Sigmoid colon (tissue), 7 donors: Measurements from ENCODE around the gene TRMT2A. TPM values are rescaled to one million over a fixed set of nuclear protein-coding genes. Genes with fewer than 3 reads are reported as not detected.
A peak's percentile ranks its signal among the peaks of the same experiment; 100 is the strongest.

Experiments used
- DNase-seq: peaks from one replicate; pipeline ENCODE4 v3.0.0-alpha.2; 2019
- H3K27ac ChIP-seq, 4 donors: fragments of 200-600 bp; sonication (generic); one replicate each; pipeline ENCODE4 v1.5.1; 2016 to 2019; ENCODE audit warnings: mild to moderate bottlenecking in 1 of 4
- H3K27me3 ChIP-seq, 3 donors: fragments of 200-600 bp; sonication (generic); one replicate each; pipeline ENCODE4 v1.5.1; 2019; ENCODE audit warnings: mild to moderate bottlenecking in 1 of 3
- H3K36me3 ChIP-seq, 4 donors: fragments of 200-600 bp; sonication (generic); one replicate each; pipeline ENCODE4 v1.5.1; 2016 to 2019
- H3K4me1 ChIP-seq, 4 donors: fragments of 200-600 bp; sonication (generic); one replicate each; pipeline ENCODE4 v1.5.1; 2017 to 2019
- H3K4me3 ChIP-seq, 4 donors: fragments of 200-600 bp; sonication (generic); one replicate each; pipeline ENCODE4 v1.5.1; 2017 to 2019; ENCODE audit warnings: mild to moderate bottlenecking in 2 of 4, moderate library complexity in 1 of 4
- H3K9me3 ChIP-seq, 4 donors: fragments of 200-600 bp in 3 of 4; sonication (generic) in 3 of 4; one replicate each; pipeline versions ENCODE4 v1.5.1 to v1.6.1; 2013 to 2019
- EP300 ChIP-seq, 4 donors: sonication (generic); formaldehyde crosslinking; IDR thresholded peaks; one replicate each; pipeline ENCODE4 v1.6.1; 2017; ENCODE audit warnings: antibody characterized with exemption in 4 of 4
- POLR2A ChIP-seq, 2 donors: fragments of 450-650 bp; IDR thresholded peaks; one replicate each; pipeline ENCODE4 v1.6.1; 2016; ENCODE audit warnings: antibody characterized with exemption in 2 of 2, mild to moderate bottlenecking in 2 of 2, moderate library complexity in 2 of 2
- POLR2AphosphoS5 ChIP-seq, 4 donors: sonication (generic); formaldehyde crosslinking; IDR thresholded peaks; one replicate each; pipeline ENCODE4 v1.6.1; 2017; ENCODE audit warnings: antibody characterized with exemption in 4 of 4
- WGBS, 2 donors: extraction: QIAGEN DNeasy Blood & Tissue Kit; methylation state at CpG; one replicate each; pipeline ENCODE4 v1.1.7; 2013; 5-methylcytosine and 5-hydroxymethylcytosine counted together
- intact Hi-C: fragments of 100-400 bp; cut with DNase I; formaldehyde crosslinking; loops from one replicate; pipeline ENCODE4 v1.15.1; 2023
- polyA plus RNA-seq, 3 donors: library from polyadenylated mRNA; stranded (reverse); fragments of 200-250 nt; gene quantifications; one replicate each; pipeline ENCODE4 v1.2.3, GENCODE V29; 2013
- total RNA-seq, 4 donors: library from RNA; depleted of rRNA; stranded (reverse); fragments of >200 nt; gene quantifications; one replicate each; pipeline ENCODE4 v1.1.0, GENCODE V29; 2016
- TF ChIP-seq, protein P1 (sequence below), 4 experiments: fragments of 450-650 bp in 3 of 4; fragments of 200-600 bp in 1 of 4; IDR thresholded peaks; one replicate each; pipeline ENCODE4 v1.5.1; 2016 to 2019; ENCODE audit warnings: antibody characterized with exemption in 4 of 4, mild to moderate bottlenecking in 3 of 4, moderate library complexity in 2 of 4
- donor health status: healthy with polysubstance abuse.
- donor health status: Bipolar disorder and iron deficiency.
- donor health status: healthy.

Gene TRMT2A
- total and polyA plus RNA-seq, 7 donors: 8.6 to 55.1 (median 43.7) TPM

- intact Hi-C loops: loop anchor here (5.0 to 10.0 kb wide), 3 partner anchors 50 to 278 kb away; partner anchors contain the start of genes DGCR8, GNB1L, RTL10 and TANGO2
- Histone ChIP-seq H3K27me3 (no peaks in the 10 kb centered on the region), H3K36me3 (peaks cover 0 to 3% (median 0%) of the 10 kb centered on the region in 4 donors), H3K4me3 (peak overlapping the region; percentile 74 to 100 (median 86)), H3K27ac (peak overlapping the region in 3 of 4 donors; percentile 71 to 99 (median 99)), H3K9me3 (no peaks in the 10 kb centered on the region), H3K4me1 (peaks cover 0 to 66% (median 59%) of the 10 kb centered on the region in 4 donors)
- 66 to 74% methylated on average over 16 of the region's 16 CpGs for WGBS, 2 donors
- TF ChIP-seq POLR2A (IDR thresholded peaks at IDR 0.05) (no peak), EP300 (IDR thresholded peaks at IDR 0.05) (no peak), POLR2AphosphoS5 (IDR thresholded peaks at IDR 0.05) (no peak)
- TF ChIP-seq, protein P1, sequence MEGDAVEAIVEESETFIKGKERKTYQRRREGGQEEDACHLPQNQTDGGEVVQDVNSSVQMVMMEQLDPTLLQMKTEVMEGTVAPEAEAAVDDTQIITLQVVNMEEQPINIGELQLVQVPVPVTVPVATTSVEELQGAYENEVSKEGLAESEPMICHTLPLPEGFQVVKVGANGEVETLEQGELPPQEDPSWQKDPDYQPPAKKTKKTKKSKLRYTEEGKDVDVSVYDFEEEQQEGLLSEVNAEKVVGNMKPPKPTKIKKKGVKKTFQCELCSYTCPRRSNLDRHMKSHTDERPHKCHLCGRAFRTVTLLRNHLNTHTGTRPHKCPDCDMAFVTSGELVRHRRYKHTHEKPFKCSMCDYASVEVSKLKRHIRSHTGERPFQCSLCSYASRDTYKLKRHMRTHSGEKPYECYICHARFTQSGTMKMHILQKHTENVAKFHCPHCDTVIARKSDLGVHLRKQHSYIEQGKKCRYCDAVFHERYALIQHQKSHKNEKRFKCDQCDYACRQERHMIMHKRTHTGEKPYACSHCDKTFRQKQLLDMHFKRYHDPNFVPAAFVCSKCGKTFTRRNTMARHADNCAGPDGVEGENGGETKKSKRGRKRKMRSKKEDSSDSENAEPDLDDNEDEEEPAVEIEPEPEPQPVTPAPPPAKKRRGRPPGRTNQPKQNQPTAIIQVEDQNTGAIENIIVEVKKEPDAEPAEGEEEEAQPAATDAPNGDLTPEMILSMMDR (IDR thresholded peaks at IDR 0.05): no peak
- DNase-seq: no peak
Observed at GRCh38 chr22:20132686-20133246, 15.7 kb upstream of the TRMT2A start.

DNA sequence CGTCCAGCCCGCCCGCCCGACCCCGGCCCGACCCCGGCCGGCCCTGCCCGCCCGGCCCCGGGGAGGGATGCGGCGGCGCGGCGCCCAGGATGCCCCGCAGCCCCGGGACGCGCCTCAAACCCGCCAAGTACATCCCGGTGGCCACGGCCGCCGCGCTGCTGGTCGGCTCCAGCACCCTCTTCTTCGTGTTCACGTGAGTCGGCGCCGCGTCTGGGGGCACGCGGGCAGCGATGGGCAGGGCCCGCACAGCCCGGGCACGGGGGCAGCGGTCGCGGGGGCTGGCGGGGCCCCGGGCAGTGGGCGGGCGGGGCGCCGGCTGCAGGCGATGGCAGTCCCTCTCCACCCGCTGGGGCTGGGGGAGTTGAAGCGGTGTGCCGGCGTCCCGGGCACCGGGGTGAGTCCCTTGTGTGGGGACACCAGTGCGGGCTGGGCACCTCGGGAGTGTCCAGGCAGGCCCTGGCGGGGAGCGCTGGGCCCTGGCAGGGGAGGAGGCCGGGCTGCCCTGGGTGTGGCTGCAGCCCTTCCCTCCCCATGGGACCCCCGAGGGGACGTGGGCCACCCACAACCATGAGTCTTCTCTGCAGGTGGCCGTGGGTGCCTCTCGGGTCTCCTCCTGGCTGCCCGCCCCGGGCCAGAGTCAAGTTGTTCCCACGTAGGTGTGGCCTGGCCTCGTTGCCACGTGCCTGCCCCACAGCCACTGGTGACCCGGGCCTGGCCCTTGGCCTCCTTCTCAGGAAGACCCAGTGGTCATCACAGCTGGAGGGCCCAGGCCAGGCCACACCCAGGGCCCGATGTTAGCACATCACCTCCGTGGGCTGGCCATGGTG is 15.0 kb upstream of the TRMT2A start:
- TF ChIP-seq POLR2A (IDR thresholded peaks at IDR 0.05): no peak
- TF ChIP-seq, protein P1 (IDR thresholded peaks at IDR 0.05): no peak
- TF ChIP-seq EP300 (IDR thresholded peaks at IDR 0.05): no peak
- no peak for TF ChIP-seq POLR2AphosphoS5 (IDR thresholded peaks at IDR 0.05)
- H3K9me3 ChIP-seq: no peaks in the 10 kb centered on the region
- peaks cover 0 to 59% (median 52%) of the 10 kb centered on the region in 4 donors for H3K4me1 ChIP-seq
- H3K4me3 ChIP-seq: peak overlapping the region; percentile 74 to 100 (median 86)
- peaks cover 0 to 10% (median 3%) of the 10 kb centered on the region in 4 donors for H3K36me3 ChIP-seq
- peak overlapping the region; percentile 63 to 99 (median 85) for H3K27ac ChIP-seq
- peak; percentile 79 for DNase-seq
- 1% methylated on average over 72 of the region's 72 CpGs for WGBS, 2 donors
- intact Hi-C loops: loop anchor here (5.0 to 10.0 kb wide), 3 partner anchors 50 to 277 kb away; partner anchors contain the start of genes DGCR8, GNB1L, RTL10 and TANGO2
- no peaks in the 10 kb centered on the region for H3K27me3 ChIP-seq

DNA sequence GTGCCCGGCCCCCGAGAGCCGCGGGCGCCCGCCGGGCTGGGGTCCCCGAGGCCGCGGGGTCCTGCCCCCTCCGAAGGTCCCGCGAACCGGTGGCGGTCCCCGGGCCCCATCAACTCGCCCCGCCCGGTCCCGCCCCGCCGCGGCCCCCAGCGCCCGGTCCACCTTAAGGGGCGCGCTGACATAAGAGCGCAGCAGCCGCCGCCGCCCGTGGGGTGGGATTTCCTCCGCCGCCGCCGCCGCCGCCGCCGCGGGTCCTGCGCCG is 14.5 kb upstream of the TRMT2A start, which contains the start of gene ZDHHC8:
Gene ZDHHC8, plus strand, starts transcription at position 208 of the 262 bp plus-strand sequence. CDS start 144 bp downstream, outside the sequence.
- Histone ChIP-seq H3K9me3 (no peaks in the 10 kb centered on the region), H3K4me1 (peaks cover 0 to 53% (median 47%) of the 10 kb centered on the region in 4 donors), H3K27ac (peak within 1 kb of the TSS; percentile 91 to 99 (median 99)), H3K27me3 (no peaks in the 10 kb centered on the region), H3K36me3 (peaks cover 0 to 15% (median 3%) of the 10 kb centered on the region in 4 donors), H3K4me3 (peak within 1 kb of the TSS; percentile 77 to 100 (median 96))
- DNase-seq: no peak
- intact Hi-C loops: loop anchor here (5.0 to 10.0 kb wide), 3 partner anchors 49 to 277 kb away; partner anchors contain the start of genes DGCR8, GNB1L, RTL10 and TANGO2
- TF ChIP-seq, protein P1 (IDR thresholded peaks at IDR 0.05): no peak
- no peak for TF ChIP-seq EP300 (IDR thresholded peaks at IDR 0.05)
- no peak for TF ChIP-seq POLR2AphosphoS5 (IDR thresholded peaks at IDR 0.05)
- no peak for TF ChIP-seq POLR2A (IDR thresholded peaks at IDR 0.05)
- 1% methylated on average over 43 of the region's 43 CpGs for WGBS, 2 donors

DNA sequence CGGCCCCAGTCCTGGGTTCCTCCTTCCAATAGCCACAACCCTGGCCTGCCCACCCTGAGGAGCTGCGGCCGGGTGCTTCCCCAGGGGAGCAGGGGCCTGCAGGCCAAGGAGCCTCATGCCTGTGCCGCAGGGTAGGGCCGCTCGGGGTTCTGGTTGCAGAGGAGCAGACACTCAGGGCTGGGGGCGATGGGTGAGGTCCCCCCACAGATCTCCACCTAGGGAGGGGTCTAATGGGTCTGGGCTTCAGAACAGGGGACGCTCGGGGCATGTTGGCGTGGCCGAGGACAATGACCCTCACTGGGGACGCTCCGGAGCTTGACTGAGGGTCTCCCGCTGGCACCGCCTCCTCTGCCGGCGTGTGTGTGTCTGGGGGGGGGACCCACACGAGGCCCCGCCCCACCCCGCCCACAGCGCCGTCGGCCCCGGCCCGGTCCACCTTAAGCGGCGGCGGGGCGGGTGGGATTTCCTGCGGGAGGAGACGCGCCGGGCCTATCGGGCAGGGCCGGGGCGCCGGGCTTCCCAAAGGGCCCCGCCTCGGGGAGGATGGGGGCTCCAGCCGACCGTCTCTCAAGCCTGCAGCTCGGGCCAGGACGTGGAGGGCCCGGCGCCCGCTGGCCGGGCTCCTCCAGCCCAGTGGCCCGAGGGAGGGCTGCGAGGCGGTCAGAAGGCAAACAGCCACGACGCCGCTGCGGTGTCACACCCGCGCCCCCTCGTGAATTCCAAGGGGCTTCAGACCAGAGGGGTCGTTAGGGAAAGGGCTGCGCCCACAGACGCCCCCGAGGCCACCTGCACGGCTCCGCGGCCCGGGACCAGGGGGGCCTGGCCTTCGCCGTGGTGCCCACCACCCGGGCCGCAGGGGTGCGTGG is 13.9 kb upstream of the TRMT2A start:
- TF ChIP-seq EP300 (IDR thresholded peaks at IDR 0.05): no peak
- TF ChIP-seq POLR2AphosphoS5 (IDR thresholded peaks at IDR 0.05): peak in 3 of 4 donors; percentile 38 to 55 (median 49)
- TF ChIP-seq POLR2A (IDR thresholded peaks at IDR 0.05): no peak
- TF ChIP-seq, protein P1 (IDR thresholded peaks at IDR 0.05): no peak
- 5 to 6% methylated on average over 70 of the region's 70 CpGs for WGBS, 2 donors
- no peaks in the 10 kb centered on the region for H3K27me3 ChIP-seq
- peaks cover 0 to 20% (median 5%) of the 10 kb centered on the region in 4 donors for H3K36me3 ChIP-seq
- H3K4me1 ChIP-seq: peaks cover 0 to 48% (median 42%) of the 10 kb centered on the region in 4 donors
- peak overlapping the region; percentile 91 to 99 (median 99) for H3K27ac ChIP-seq
- peak overlapping the region; percentile 77 to 100 (median 96) for H3K4me3 ChIP-seq
- H3K9me3 ChIP-seq: no peaks in the 10 kb centered on the region
- intact Hi-C loops: loop anchor here (5.0 to 10.0 kb wide), 3 partner anchors 49 to 276 kb away; partner anchors contain the start of genes DGCR8, GNB1L, RTL10 and TANGO2
- peak; percentile 94 for DNase-seq
